ENCODE measurements around the gene DDX3Y. TPM values are rescaled to one million over a fixed set of nuclear protein-coding genes. Genes with fewer than 3 reads are reported as not detected.
A peak's percentile ranks its signal among the peaks of the same experiment; 100 is the strongest.

The DDX3Y gene
- 10 to 100 TPM in 3 of 5 donors, under 1 TPM in 1, not detected in 1; under 0.01 to 42.0 (median 27.4) TPM for total RNA-seq
- 10 to 100 TPM in 2 of 3 donors, under 1 TPM in 1; 0.31 to 20.2 (median 15.3) TPM for polyA plus RNA-seq
- long read RNA-seq, donor 1, result 0 reads
- long read RNA-seq, donor 2, result 0 reads
- long read RNA-seq, donor 3, full-length matches to known transcripts, result 1 of 8 reads
- long read RNA-seq, donor 3, partial matches to known transcripts, result 7 of 8 reads
- long read RNA-seq, donor 3, other reads (novel, unspliced or antisense), result 0 of 8 reads
- long read RNA-seq, donor 4, result 0 reads
- long read RNA-seq, donor 5, result 0 reads
- long read RNA-seq, donor 6, result 0 reads
- long read RNA-seq, donor 7, result 0 reads
- long read RNA-seq, donor 8, result 0 reads
- long read RNA-seq, donor 9, full-length matches to known transcripts, result 2 of 2 reads
- long read RNA-seq, donor 9, partial matches to known transcripts, result 0 of 2 reads
- long read RNA-seq, donor 9, other reads (novel, unspliced or antisense), result 0 of 2 reads
- long read RNA-seq, donor 10, partial matches to known transcripts, result 8 of 9 reads
- long read RNA-seq, donor 10, other reads (novel, unspliced or antisense), result 0 of 9 reads

DNA sequence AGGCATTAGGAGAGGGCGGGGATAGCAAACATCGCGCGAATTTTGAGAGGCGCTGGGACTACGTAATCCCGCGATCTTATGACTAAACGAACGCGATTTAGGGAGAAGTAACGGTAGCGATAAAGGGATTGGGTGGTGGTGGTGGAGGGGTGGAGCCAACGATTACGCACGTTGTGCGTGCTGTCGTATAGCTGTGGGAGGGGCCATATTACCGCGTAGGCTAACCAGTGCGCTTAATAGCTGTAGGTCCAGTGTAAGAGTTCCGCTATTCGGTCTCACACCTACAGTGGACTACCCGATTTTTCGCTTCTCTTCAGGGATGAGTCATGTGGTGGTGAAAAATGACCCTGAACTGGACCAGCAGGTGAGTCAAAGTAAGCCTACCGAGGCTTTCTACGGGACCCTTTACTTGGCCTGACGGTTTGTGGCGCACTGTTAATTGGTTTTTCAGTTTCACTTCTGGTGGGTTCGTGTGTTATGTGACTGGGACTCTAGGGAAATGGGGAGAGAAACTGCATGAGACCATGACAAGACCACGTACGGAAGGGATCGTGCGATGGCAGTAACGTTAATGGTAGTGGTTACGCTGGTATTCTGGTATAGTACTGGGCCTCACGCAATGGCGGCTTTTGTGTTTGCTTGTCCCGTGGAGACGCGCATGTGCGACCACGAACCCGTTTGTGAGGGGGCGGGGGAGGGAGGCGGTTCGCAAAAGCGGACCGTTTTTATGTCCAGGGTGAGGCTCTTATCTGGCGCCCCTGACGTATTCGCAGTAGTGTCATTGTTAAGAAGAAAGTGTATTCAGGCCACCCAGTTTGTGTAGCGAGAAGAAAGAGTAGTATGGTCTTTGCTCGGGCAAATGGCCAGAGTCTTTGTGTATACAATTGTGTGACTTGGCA is at the start of gene DDX3Y:
TSS of gene DDX3Y (plus strand) at position 251 of the 899 bp plus-strand sequence. CDS start at position 320, 69 bp downstream.
- H3K4me3 ChIP-seq, result peak within 1 kb of the TSS in 2 of 4 donors; percentile 57 to 66
- no peak for DNase-seq

DNA sequence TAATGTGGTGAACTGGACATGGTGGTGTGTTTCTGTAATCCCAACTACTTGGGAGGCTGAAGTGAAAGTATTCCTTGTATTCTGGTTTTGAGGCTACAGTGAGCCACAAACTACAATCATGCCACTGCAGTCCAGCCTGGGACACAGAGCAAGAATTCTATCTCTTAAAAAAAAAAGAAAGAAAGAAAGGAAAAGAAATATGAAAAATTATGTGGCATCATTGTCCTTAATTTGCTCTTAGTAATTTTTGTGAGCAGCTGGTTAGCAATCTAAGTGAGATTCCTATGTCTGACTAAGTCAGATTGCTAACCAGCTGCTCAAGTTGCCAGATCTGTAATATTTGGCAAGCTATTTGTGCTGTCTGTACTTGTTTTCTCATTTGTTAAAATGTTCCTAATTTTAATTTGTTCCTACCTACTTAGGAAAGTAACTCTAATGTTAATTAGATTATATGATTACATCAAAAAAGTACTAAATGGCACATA is 48.8 kb upstream of the DDX3Y start:
- Histone ChIP-seq H3K27ac (no peak overlapping the region), H3K9me3 (no peaks in the 10 kb centered on the region), H3K4me3 (no peak overlapping the region), H3K27me3 (no peaks in the 10 kb centered on the region), H3K36me3 (peaks cover 0 to 44% (median 3%) of the 10 kb centered on the region in 4 donors), H3K4me1 (no peaks in the 10 kb centered on the region)
- TF ChIP-seq EP300 (IDR thresholded peaks at IDR 0.05), result no peak
- no peak for TF ChIP-seq POLR2A (IDR thresholded peaks at IDR 0.05)
- no peak for TF ChIP-seq POLR2AphosphoS5 (IDR thresholded peaks at IDR 0.05)
- TF ChIP-seq, protein P1, sequence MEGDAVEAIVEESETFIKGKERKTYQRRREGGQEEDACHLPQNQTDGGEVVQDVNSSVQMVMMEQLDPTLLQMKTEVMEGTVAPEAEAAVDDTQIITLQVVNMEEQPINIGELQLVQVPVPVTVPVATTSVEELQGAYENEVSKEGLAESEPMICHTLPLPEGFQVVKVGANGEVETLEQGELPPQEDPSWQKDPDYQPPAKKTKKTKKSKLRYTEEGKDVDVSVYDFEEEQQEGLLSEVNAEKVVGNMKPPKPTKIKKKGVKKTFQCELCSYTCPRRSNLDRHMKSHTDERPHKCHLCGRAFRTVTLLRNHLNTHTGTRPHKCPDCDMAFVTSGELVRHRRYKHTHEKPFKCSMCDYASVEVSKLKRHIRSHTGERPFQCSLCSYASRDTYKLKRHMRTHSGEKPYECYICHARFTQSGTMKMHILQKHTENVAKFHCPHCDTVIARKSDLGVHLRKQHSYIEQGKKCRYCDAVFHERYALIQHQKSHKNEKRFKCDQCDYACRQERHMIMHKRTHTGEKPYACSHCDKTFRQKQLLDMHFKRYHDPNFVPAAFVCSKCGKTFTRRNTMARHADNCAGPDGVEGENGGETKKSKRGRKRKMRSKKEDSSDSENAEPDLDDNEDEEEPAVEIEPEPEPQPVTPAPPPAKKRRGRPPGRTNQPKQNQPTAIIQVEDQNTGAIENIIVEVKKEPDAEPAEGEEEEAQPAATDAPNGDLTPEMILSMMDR (IDR thresholded peaks at IDR 0.05), result no peak
- intact Hi-C loops (cut with DNase I; ENCODE audit: low total_unique reads), result no loop called here
- no peak for DNase-seq

More for the DNA sequence above, at the start of gene DDX3Y:
- peaks cover 0 to 22% (median 0%) of the 10 kb centered on the region in 4 donors for H3K4me1 ChIP-seq
- no peaks in the 10 kb centered on the region for H3K9me3 ChIP-seq
- H3K36me3 ChIP-seq, result no peaks in the 10 kb centered on the region
- no peaks in the 10 kb centered on the region for H3K27me3 ChIP-seq
- 0 to 2% (median 1%) methylated on average over 36 to 54 of the region's 54 CpGs; no CpG with 5 or more reads in 2 of the 5 donors for WGBS, 5 donors
- no peak for TF ChIP-seq EP300 (IDR thresholded peaks at IDR 0.05)
- TF ChIP-seq POLR2A (IDR thresholded peaks at IDR 0.05), result peak in 1 of 4 donors; percentile 54
- intact Hi-C loops (cut with DNase I; ENCODE audit: low total_unique reads), result no loop called here
- H3K27ac ChIP-seq, result peak within 1 kb of the TSS in 2 of 5 donors; percentile 96

DNA sequence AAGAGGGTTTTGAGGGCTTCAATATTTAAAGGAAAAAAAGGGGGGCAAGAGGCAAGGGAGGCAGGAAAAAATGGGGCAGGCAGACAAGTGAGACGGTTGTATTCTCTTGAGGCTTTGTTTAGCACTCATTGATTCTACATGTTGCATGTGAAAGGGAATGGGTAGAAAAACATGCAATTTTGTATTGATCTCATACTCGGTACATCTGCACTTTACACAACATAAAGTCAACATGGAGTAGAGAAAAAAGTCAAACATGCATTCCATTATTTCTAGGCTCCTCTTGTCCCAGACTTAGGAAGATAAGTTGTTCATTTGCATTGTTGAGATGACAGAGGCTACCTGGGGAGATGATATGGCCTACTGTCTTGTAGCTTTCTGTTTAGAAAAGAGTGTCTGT is 36.7 kb upstream of the DDX3Y start:
- no peak for DNase-seq
- intact Hi-C loops (cut with DNase I; ENCODE audit: low total_unique reads), result no loop called here
- H3K4me1 ChIP-seq, result no peaks in the 10 kb centered on the region
- H3K36me3 ChIP-seq, result no peaks in the 10 kb centered on the region
- no peak overlapping the region for H3K27ac ChIP-seq
- H3K27me3 ChIP-seq, result no peaks in the 10 kb centered on the region
- no peak overlapping the region for H3K4me3 ChIP-seq
- TF ChIP-seq POLR2A (IDR thresholded peaks at IDR 0.05) (no peak), POLR2AphosphoS5 (IDR thresholded peaks at IDR 0.05) (no peak), EP300 (IDR thresholded peaks at IDR 0.05) (no peak)
- TF ChIP-seq, protein P1 (IDR thresholded peaks at IDR 0.05), result no peak
- H3K9me3 ChIP-seq, result no peaks in the 10 kb centered on the region
- WGBS, 5 donors, result 58 to 70% (median 61%) methylated on average over 2 of the region's 2 CpGs; no CpG with 5 or more reads in 2 of the 5 donors

DNA sequence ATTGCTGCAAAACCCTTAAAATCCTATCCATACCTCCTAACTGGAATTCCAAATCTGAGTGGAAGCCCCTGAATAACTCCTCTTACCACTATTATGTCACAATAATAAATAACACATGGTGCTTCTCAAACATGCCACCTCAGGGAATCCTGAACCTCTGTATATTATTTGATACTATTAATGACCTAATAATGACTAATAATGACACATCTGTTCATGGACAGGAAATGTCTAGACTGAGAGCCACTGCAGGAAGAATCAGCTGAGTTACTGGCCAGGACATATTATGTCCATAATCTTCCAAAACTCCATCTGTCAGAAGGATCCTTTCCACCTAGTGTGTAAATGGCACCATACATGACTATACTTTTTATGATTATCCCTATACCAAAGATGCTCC is 7.7 kb upstream of the DDX3Y start:
- Histone ChIP-seq H3K9me3 (no peaks in the 10 kb centered on the region), H3K4me1 (no peaks in the 10 kb centered on the region), H3K36me3 (no peaks in the 10 kb centered on the region), H3K27me3 (no peaks in the 10 kb centered on the region), H3K27ac (no peak overlapping the region), H3K4me3 (no peak overlapping the region)
- intact Hi-C loops (cut with DNase I; ENCODE audit: low total_unique reads), result no loop called here
- TF ChIP-seq, protein P1 (IDR thresholded peaks at IDR 0.05), result no peak
- TF ChIP-seq POLR2A (IDR thresholded peaks at IDR 0.05), result no peak
- no peak for TF ChIP-seq EP300 (IDR thresholded peaks at IDR 0.05)
- no peak for TF ChIP-seq POLR2AphosphoS5 (IDR thresholded peaks at IDR 0.05)
- DNase-seq, result no peak

All from stomach (tissue), 19 donors.